Endodermal cell (in vitro differentiated cells): ENCODE measurements around the gene ENDOV. TPM values are rescaled to one million over a fixed set of nuclear protein-coding genes. Genes with fewer than 3 reads are reported as not detected.

ENCODE experiments used
- DNase-seq: peaks from one replicate; pipeline ENCODE4 v3.0.0-alpha.2; 2017
- H3K27ac ChIP-seq: 2 replicates; pipeline ENCODE4 v1.5.1; 2013; ENCODE audit warnings: mild to moderate bottlenecking, low read depth, low read length, moderate library complexity
- H3K27me3 ChIP-seq: 2 replicates; pipeline ENCODE4 v1.6.1; 2013; ENCODE audit warnings: mild to moderate bottlenecking, low read length, moderate library complexity; ENCODE audit not compliant: insufficient read depth, control insufficient read depth, poor library complexity, severe bottlenecking
- H3K36me3 ChIP-seq: 2 replicates; pipeline ENCODE4 v1.7.0; 2013; ENCODE audit warnings: mild to moderate bottlenecking, low read length, moderate library complexity; ENCODE audit not compliant: control insufficient read depth, insufficient read depth
- H3K4me1 ChIP-seq: one replicate; pipeline ENCODE4 v1.7.0; 2013; ENCODE audit warnings: low read length; ENCODE audit not compliant: control insufficient read depth, insufficient read depth
- H3K4me3 ChIP-seq: 2 replicates; pipeline ENCODE4 v1.5.1; 2013; ENCODE audit warnings: mild to moderate bottlenecking, low read length, moderate library complexity
- H3K9ac ChIP-seq: 2 replicates; pipeline ENCODE4 v1.6.1; 2013; ENCODE audit warnings: mild to moderate bottlenecking, low read length, moderate library complexity; ENCODE audit not compliant: poor library complexity, severe bottlenecking; ENCODE audit errors: extremely low read depth
- H3K9me3 ChIP-seq: 2 replicates; pipeline ENCODE4 v1.6.1; 2013; ENCODE audit warnings: mild to moderate bottlenecking, low read length, moderate library complexity; ENCODE audit not compliant: control insufficient read depth
- H3K27ac Mint-ChIP-seq: 2 replicates; pipeline ENCODE4 v1.8.0; 2020; ENCODE audit warnings: mixed read lengths
- H3K27me3 Mint-ChIP-seq: 2 replicates; pipeline ENCODE4 v1.8.0; 2021; ENCODE audit warnings: mild to moderate bottlenecking, mixed read lengths; ENCODE audit not compliant: insufficient read depth
- H3K36me3 Mint-ChIP-seq: 2 replicates; pipeline ENCODE4 v1.8.0; 2020; ENCODE audit warnings: low read depth, mixed read lengths
- H3K4me1 Mint-ChIP-seq: 2 replicates; pipeline ENCODE4 v1.8.0; 2020; ENCODE audit warnings: mixed read lengths
- H3K4me3 Mint-ChIP-seq: 2 replicates; pipeline ENCODE4 v1.8.0; 2020; ENCODE audit warnings: mild to moderate bottlenecking, moderate library complexity, mixed read lengths
- H3K9me3 Mint-ChIP-seq: 2 replicates; pipeline ENCODE4 v1.8.0; 2020; ENCODE audit warnings: mild to moderate bottlenecking, mixed read lengths
- WGBS, 2 experiments: methylation state at CpG; one replicate each; pipeline versions ENCODE4 v1.1.5 to v1.1.7; 2013; ENCODE audit warnings: missing lambda C conversion rate in 2 of 2, mixed read lengths in 1 of 2; ENCODE audit not compliant: insufficient coverage in 1 of 2, insufficient read length in 1 of 2; 5-methylcytosine and 5-hydroxymethylcytosine counted together
- total RNA-seq, 2 donors: library from RNA; stranded (reverse); fragmentation: NEBNext Ultra II Directional in 1 of 2; extraction: Animal tissue kit (Norgen Biotek cat#: 25700) in 1 of 2; gene quantifications; 2 replicates in 1 of 2; 3 replicates in 1 of 2; pipeline ENCODE4 v1.2.1, GENCODE V29; 2021
- TF ChIP-seq, protein P1 (sequence below): fragments of 200-600 bp; sonication (generic); conservative IDR thresholded peaks from 2 replicates; pipeline ENCODE4 v1.5.0; 2021; ENCODE audit warnings: antibody characterized with exemption, mild to moderate bottlenecking

ENDOV gene
- total RNA-seq, 2 donors from 2014 or later, result 38.8 to 47.1 TPM

GRCh38 chr17:80416260-80416939, 1.4 kb downstream of the ENDOV start:
- DNase-seq, result no peak

GRCh38 chr17:80416940-80417293, 1.9 kb downstream of the ENDOV start:
- H3K27ac Mint-ChIP-seq, result no peak overlapping the region
- no peak for DNase-seq

More at GRCh38 chr17:80416260-80416939, 1.4 kb downstream of the ENDOV start:
- Histone ChIP-seq H3K4me3 (peak overlapping the region; percentile 96), H3K27me3 (no peaks in the 10 kb centered on the region), H3K4me1 (peaks cover 5% of the 10 kb centered on the region), H3K9ac (peak overlapping the region; percentile 92), H3K27ac (no peak overlapping the region), H3K36me3 (peaks cover 23% of the 10 kb centered on the region), H3K9me3 (no peaks in the 10 kb centered on the region)
- H3K36me3 Mint-ChIP-seq, result peaks cover 33% of the 10 kb centered on the region
- WGBS, 2 experiments, result 94 to 98% methylated on average over 6 to 7 of the region's 7 CpGs
- no peaks in the 10 kb centered on the region for H3K9me3 Mint-ChIP-seq
- peak overlapping the region; percentile 87 for H3K4me3 Mint-ChIP-seq
- H3K4me1 Mint-ChIP-seq, result peaks cover 30% of the 10 kb centered on the region
- peaks cover 15% of the 10 kb centered on the region for H3K27me3 Mint-ChIP-seq
- no peak overlapping the region for H3K27ac Mint-ChIP-seq
- TF ChIP-seq, protein P1, sequence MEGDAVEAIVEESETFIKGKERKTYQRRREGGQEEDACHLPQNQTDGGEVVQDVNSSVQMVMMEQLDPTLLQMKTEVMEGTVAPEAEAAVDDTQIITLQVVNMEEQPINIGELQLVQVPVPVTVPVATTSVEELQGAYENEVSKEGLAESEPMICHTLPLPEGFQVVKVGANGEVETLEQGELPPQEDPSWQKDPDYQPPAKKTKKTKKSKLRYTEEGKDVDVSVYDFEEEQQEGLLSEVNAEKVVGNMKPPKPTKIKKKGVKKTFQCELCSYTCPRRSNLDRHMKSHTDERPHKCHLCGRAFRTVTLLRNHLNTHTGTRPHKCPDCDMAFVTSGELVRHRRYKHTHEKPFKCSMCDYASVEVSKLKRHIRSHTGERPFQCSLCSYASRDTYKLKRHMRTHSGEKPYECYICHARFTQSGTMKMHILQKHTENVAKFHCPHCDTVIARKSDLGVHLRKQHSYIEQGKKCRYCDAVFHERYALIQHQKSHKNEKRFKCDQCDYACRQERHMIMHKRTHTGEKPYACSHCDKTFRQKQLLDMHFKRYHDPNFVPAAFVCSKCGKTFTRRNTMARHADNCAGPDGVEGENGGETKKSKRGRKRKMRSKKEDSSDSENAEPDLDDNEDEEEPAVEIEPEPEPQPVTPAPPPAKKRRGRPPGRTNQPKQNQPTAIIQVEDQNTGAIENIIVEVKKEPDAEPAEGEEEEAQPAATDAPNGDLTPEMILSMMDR, result no peak

DNA sequence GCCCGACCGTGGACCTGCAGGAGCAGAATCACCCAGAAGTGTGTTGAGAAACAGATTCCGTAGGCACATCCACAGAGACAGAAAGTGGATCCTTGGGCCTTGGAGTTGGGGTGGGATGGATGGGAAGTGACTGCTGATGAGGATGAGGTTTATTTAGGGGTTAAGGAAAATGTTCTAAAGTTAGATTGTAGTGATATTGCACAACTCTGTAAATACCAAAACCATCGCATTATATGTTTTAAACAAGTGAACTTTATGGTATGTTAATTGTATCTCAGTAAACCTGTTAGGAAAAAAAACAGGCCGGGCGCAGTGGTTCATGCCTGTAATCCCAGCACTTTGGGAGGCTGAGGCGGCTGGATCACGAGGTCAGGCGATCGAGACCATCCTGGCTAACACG, 3.6 kb downstream of the ENDOV start:
- H3K27ac ChIP-seq, result no peak overlapping the region
- H3K27ac Mint-ChIP-seq, result no peak overlapping the region
- H3K9me3 ChIP-seq, result no peaks in the 10 kb centered on the region
- no peak for DNase-seq
- H3K4me3 Mint-ChIP-seq, result no peak overlapping the region
- H3K27me3 ChIP-seq, result no peaks in the 10 kb centered on the region
- H3K27me3 Mint-ChIP-seq, result peaks cover 7% of the 10 kb centered on the region
- peaks cover 23% of the 10 kb centered on the region for H3K36me3 ChIP-seq
- no peaks in the 10 kb centered on the region for H3K9me3 Mint-ChIP-seq
- WGBS, 2 experiments, result 94 to 98% methylated on average over 5 to 11 of the region's 11 CpGs
- peaks cover 13% of the 10 kb centered on the region for H3K4me1 Mint-ChIP-seq
- H3K4me3 ChIP-seq, result no peak overlapping the region
- TF ChIP-seq, protein P1, result no peak
- no peaks in the 10 kb centered on the region for H3K4me1 ChIP-seq
- no peak overlapping the region for H3K9ac ChIP-seq
- H3K36me3 Mint-ChIP-seq, result peaks cover 33% of the 10 kb centered on the region

More at GRCh38 chr17:80416940-80417293, 1.9 kb downstream of the ENDOV start:
- no peaks in the 10 kb centered on the region for H3K27me3 ChIP-seq
- no peak overlapping the region for H3K4me3 ChIP-seq
- H3K4me1 ChIP-seq, result peaks cover 5% of the 10 kb centered on the region
- H3K9ac ChIP-seq, result no peak overlapping the region
- peaks cover 27% of the 10 kb centered on the region for H3K4me1 Mint-ChIP-seq
- H3K27me3 Mint-ChIP-seq, result peaks cover 15% of the 10 kb centered on the region
- TF ChIP-seq, protein P1, result no peak
- H3K36me3 ChIP-seq, result peaks cover 23% of the 10 kb centered on the region
- H3K4me3 Mint-ChIP-seq, result peak overlapping the region; percentile 87
- 91 to 95% methylated on average over 4 to 6 of the region's 6 CpGs for WGBS, 2 experiments
- no peak overlapping the region for H3K27ac ChIP-seq
- H3K9me3 Mint-ChIP-seq, result no peaks in the 10 kb centered on the region
- H3K9me3 ChIP-seq, result no peaks in the 10 kb centered on the region
- H3K36me3 Mint-ChIP-seq, result peaks cover 33% of the 10 kb centered on the region
